ENCODE results near the gene NLRP5.

NLRP5 gene

GRCh38 chr19:56088497-56089215 is 102.1 kb downstream of the NLRP5 start:
- TF ChIP-seq, protein P1, sequence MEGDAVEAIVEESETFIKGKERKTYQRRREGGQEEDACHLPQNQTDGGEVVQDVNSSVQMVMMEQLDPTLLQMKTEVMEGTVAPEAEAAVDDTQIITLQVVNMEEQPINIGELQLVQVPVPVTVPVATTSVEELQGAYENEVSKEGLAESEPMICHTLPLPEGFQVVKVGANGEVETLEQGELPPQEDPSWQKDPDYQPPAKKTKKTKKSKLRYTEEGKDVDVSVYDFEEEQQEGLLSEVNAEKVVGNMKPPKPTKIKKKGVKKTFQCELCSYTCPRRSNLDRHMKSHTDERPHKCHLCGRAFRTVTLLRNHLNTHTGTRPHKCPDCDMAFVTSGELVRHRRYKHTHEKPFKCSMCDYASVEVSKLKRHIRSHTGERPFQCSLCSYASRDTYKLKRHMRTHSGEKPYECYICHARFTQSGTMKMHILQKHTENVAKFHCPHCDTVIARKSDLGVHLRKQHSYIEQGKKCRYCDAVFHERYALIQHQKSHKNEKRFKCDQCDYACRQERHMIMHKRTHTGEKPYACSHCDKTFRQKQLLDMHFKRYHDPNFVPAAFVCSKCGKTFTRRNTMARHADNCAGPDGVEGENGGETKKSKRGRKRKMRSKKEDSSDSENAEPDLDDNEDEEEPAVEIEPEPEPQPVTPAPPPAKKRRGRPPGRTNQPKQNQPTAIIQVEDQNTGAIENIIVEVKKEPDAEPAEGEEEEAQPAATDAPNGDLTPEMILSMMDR (conservative IDR thresholded peaks at IDR 0.05): no peak
- H3K27ac ChIP-seq: no peak overlapping the region

DNA sequence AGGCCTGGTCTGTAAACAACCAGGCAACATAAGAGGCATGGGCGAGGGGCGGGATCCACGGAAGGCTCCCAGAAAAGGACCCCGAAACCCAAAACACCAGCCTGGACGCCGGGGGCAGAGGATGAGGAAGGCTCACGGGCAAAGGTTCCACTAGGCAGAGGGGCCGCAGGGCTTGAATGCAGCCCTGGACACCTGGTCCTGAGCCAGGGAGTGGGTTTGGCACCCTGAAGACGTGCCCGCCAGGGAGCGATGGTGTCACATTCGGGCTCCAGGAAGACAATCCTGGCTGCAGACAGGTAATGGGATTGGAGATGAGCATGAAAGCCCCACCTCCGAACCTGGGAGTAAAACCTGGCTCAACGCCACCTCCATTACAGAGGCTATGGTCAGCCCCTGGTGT is 102.8 kb downstream of the NLRP5 start:
- TF ChIP-seq, protein P1 (conservative IDR thresholded peaks at IDR 0.05): no peak
- no peak overlapping the region for H3K27ac ChIP-seq

DNA sequence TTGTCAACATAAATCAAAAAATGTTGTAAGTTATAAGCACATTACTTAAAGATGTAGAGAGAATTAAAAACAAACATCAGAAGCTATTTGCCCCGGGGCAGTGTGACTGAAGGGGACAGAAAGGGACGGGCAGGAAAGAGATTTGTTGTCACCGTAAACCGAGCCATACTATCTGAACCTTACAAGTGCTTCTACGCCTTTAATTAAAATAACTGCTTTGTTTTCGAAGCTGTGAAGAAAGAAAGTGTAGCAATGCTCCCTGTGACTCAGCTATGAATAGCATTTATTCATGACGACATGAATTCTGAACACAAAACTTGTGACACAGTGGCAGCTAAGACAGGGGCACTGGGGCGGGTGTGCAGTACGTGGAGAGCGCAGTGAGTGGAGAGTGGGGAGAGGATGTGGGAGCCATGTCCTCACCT is 104.5 kb downstream of the NLRP5 start:
- H3K27ac ChIP-seq: peak overlapping the region; percentile 67

GRCh38 chr19:56091751-56092546 is 105.4 kb downstream of the NLRP5 start:
- H3K27ac ChIP-seq: peak overlapping the region; percentile 67
- TF ChIP-seq, protein P1 (conservative IDR thresholded peaks at IDR 0.05): no peak

More for the DNA sequence above, 104.5 kb downstream of the NLRP5 start:
- TF ChIP-seq, protein P1 (conservative IDR thresholded peaks at IDR 0.05): no peak

- H3K27ac ChIP-seq: peak overlapping the region; percentile 67
- TF ChIP-seq, protein P1 (conservative IDR thresholded peaks at IDR 0.05): no peak
Observed at GRCh38 chr19:56092685-56093631, 106.4 kb downstream of the NLRP5 start.

GRCh38 chr19:56094449-56094848 is 107.9 kb downstream of the NLRP5 start:
- TF ChIP-seq, protein P1 (conservative IDR thresholded peaks at IDR 0.05): no peak
- no peak overlapping the region for H3K27ac ChIP-seq

All from VCaP (cell line).